Endothelial cell of umbilical vein (primary cell): ENCODE measurements around the gene CAV1. TPM values are rescaled to one million over a fixed set of nuclear protein-coding genes. Genes with fewer than 3 reads are reported as not detected.

Source experiments
- BruUV-seq: library from RNA; stranded (reverse); fragments of 400-500 nt; replicated peaks from 2 replicates; lab custom pipeline; 2021; lab: Mats Ljungman, UMichigan
- CTCF ChIA-PET: fragments of 300-600, 350-600 bp; sonication (Branson Sonifier 250); formaldehyde crosslinking; loops from one replicate; lab custom pipeline; 2021; ENCODE audit warnings: antibody characterized with exemption, inconsistent platforms; lab: Charles Lee
- POLR2A ChIA-PET: fragments of 300-600, 350-600 bp; sonication (Branson Sonifier 250); formaldehyde crosslinking; loops from one replicate; lab custom pipeline; 2021; ENCODE audit warnings: antibody characterized with exemption, inconsistent platforms; lab: Charles Lee
- DNase-seq: peaks from one replicate; pipeline ENCODE4 v3.0.0-alpha.2; 2011; ENCODE audit warnings: low read depth, low spot score
- FAIRE-seq: peaks from 2 replicates; lab custom pipeline; 2011; peaks lifted over from hg19 to GRCh38; lab: Jason Lieb, UNC
- H2AFZ ChIP-seq: 2 replicates; pipeline ENCODE4 v1.6.0; 2012; ENCODE audit warnings: low read depth, low read length, control low read depth, inconsistent platforms
- H3K27ac ChIP-seq: 2 replicates; pipeline ENCODE4 v1.5.1; 2011; ENCODE audit warnings: low read depth, mild to moderate bottlenecking, control low read depth, low read length, moderate library complexity; ENCODE audit not compliant: insufficient read depth
- H3K27me3 ChIP-seq, 2 experiments: 2 replicates each; pipeline versions ENCODE4 v1.6.0 to v1.6.1; 2011; ENCODE audit warnings: low read length in 2 of 2, mixed read lengths in 1 of 2; ENCODE audit not compliant: control insufficient read depth in 2 of 2, insufficient read depth in 2 of 2
- H3K36me3 ChIP-seq, 2 experiments: 2 replicates in 1 of 2; 3 replicates in 1 of 2; pipeline ENCODE4 v1.5.1; 2011; ENCODE audit warnings: low read length in 2 of 2, mild to moderate bottlenecking in 1 of 2, moderate library complexity in 1 of 2; ENCODE audit not compliant: control insufficient read depth in 2 of 2, insufficient read depth in 2 of 2; ENCODE audit errors: extremely low read depth in 1 of 2
- H3K4me1 ChIP-seq: 3 replicates; pipeline ENCODE4 v1.5.1; 2011; ENCODE audit warnings: mild to moderate bottlenecking, low read length; ENCODE audit not compliant: control insufficient read depth, insufficient read depth; ENCODE audit errors: extremely low read depth
- H3K4me2 ChIP-seq: 2 replicates; pipeline ENCODE4 v1.6.1; 2011; ENCODE audit warnings: low read length, control low read depth, mixed read lengths; ENCODE audit not compliant: insufficient read depth
- H3K4me3 ChIP-seq, 3 experiments: fragments of 200-600 bp in 1 of 3; sonication (generic), shearing (Covaris generic) in 1 of 3; replicated peaks in 1 of 3; 2 replicates each; pipeline ENCODE4 v1.5.1; 2011 to 2016; ENCODE audit warnings: control low read depth in 3 of 3, low read length in 3 of 3, mild to moderate bottlenecking in 2 of 3, inconsistent platforms in 1 of 3, low read depth in 1 of 3, moderate library complexity in 1 of 3; ENCODE audit not compliant: insufficient read depth in 1 of 3
- H3K79me2 ChIP-seq: 2 replicates; pipeline ENCODE4 v1.6.0; 2012; ENCODE audit warnings: low read length, inconsistent platforms; ENCODE audit not compliant: control insufficient read depth, insufficient read depth
- H3K9ac ChIP-seq: replicated peaks from 2 replicates; pipeline ENCODE3; 2011; ENCODE audit warnings: low read length, control low read depth; ENCODE audit not compliant: insufficient read depth; ENCODE audit errors: extremely low read depth
- H3K9me1 ChIP-seq: replicated peaks from 3 replicates; pipeline ENCODE4 v1.6.0; 2011; ENCODE audit warnings: mild to moderate bottlenecking, low read length; ENCODE audit not compliant: control insufficient read depth, insufficient read depth; ENCODE audit errors: extremely low read depth
- H3K9me3 ChIP-seq: replicated peaks from 2 replicates; pipeline ENCODE4 v1.5.1; 2012; ENCODE audit warnings: low read length, inconsistent platforms; ENCODE audit not compliant: control insufficient read depth, insufficient read depth
- H4K20me1 ChIP-seq: replicated peaks from 2 replicates; pipeline ENCODE3; 2011; ENCODE audit warnings: mild to moderate bottlenecking, low read length; ENCODE audit not compliant: control insufficient read depth, insufficient read depth; ENCODE audit errors: extremely low read depth
- EZH2 ChIP-seq: IDR thresholded peaks from 2 replicates; pipeline ENCODE4 v1.6.1; 2012; ENCODE audit warnings: borderline replicate concordance, low read depth, mild to moderate bottlenecking, moderate library complexity, low read length, inconsistent platforms; ENCODE audit not compliant: severe bottlenecking
- FOS ChIP-seq: IDR thresholded peaks from 2 replicates; pipeline ENCODE4 v1.6.1; 2011; ENCODE audit warnings: mild to moderate bottlenecking, low read length, moderate library complexity, borderline replicate concordance; ENCODE audit not compliant: insufficient read depth
- GATA2 ChIP-seq: IDR thresholded peaks from 2 replicates; pipeline ENCODE4 v1.7.0; 2011; ENCODE audit warnings: low read depth, mild to moderate bottlenecking, moderate library complexity, mixed read lengths, low read length; ENCODE audit not compliant: insufficient read length, insufficient read depth
- JUN ChIP-seq: IDR thresholded peaks from 2 replicates; pipeline ENCODE4 v1.6.1; 2011; ENCODE audit warnings: borderline replicate concordance, low read depth; ENCODE audit not compliant: insufficient read length, insufficient read depth
- MYC ChIP-seq: IDR thresholded peaks from one replicate; pipeline ENCODE4 v1.6.1; 2011; ENCODE audit warnings: mild to moderate bottlenecking, low read depth, low read length
- POLR2A ChIP-seq: IDR thresholded peaks from 2 replicates; pipeline ENCODE4 v1.6.1; 2012; ENCODE audit warnings: low read depth, mild to moderate bottlenecking, control low read depth, low read length
- POLR2AphosphoS5 ChIP-seq: IDR thresholded peaks from 2 replicates; pipeline ENCODE4 v1.6.1; 2012; ENCODE audit warnings: low read depth, mild to moderate bottlenecking, control low read depth, low read length, moderate library complexity; ENCODE audit not compliant: insufficient read depth
- dilution Hi-C: fragments of 300-500 bp; cut with MboI; formaldehyde crosslinking; loops from one replicate; pipeline ENCODE4 v1.15.0; 2019; ENCODE audit warnings: low sequenced_read_pairs; ENCODE audit not compliant: extremely low pct_ligation_motif_present
- intact Hi-C: fragments of 100-400 bp; cut with micrococcal nuclease; formaldehyde crosslinking; loops from one replicate; pipeline ENCODE4 v1.10.0; 2022
- polyA plus RNA-seq, 4 experiments: library from polyadenylated mRNA; depleted of rRNA in 3 of 4; stranded (reverse) in 3 of 4; unstranded in 1 of 4; fragments of >200 nt; gene quantifications; 2 replicates each; pipeline versions ENCODE4 v1.2.1 to v1.2.3, GENCODE V29; 2011 to 2012; ENCODE audit warnings: missing spikeins in 1 of 4
- total RNA-seq: library from RNA; stranded (reverse); gene quantifications from 2 replicates; pipeline ENCODE4 v1.2.3, GENCODE V29; 2021
- TF ChIP-seq, protein P1 (sequence below), 2 donors: IDR thresholded peaks; 1 replicate in 1 of 2; 2 replicates in 1 of 2; pipeline ENCODE4 v1.5.1; 2011; ENCODE audit warnings: low read length in 2 of 2, mild to moderate bottlenecking in 2 of 2, moderate library complexity in 2 of 2, control low read depth in 1 of 2, inconsistent platforms in 1 of 2, low read depth in 1 of 2; ENCODE audit not compliant: insufficient read depth in 1 of 2; ENCODE audit errors: extremely low read depth in 1 of 2
- TF ChIP-seq, protein P2 (sequence below): IDR thresholded peaks from 2 replicates; pipeline ENCODE4 v1.6.1; 2011; ENCODE audit not compliant: insufficient read depth, insufficient read length

Gene CAV1
- total and polyA plus RNA-seq, 2 donors (not counting 3 experiments of a cell fraction or from before 2014, with no cell fraction given): 1,483 to 3,129 TPM

DNA sequence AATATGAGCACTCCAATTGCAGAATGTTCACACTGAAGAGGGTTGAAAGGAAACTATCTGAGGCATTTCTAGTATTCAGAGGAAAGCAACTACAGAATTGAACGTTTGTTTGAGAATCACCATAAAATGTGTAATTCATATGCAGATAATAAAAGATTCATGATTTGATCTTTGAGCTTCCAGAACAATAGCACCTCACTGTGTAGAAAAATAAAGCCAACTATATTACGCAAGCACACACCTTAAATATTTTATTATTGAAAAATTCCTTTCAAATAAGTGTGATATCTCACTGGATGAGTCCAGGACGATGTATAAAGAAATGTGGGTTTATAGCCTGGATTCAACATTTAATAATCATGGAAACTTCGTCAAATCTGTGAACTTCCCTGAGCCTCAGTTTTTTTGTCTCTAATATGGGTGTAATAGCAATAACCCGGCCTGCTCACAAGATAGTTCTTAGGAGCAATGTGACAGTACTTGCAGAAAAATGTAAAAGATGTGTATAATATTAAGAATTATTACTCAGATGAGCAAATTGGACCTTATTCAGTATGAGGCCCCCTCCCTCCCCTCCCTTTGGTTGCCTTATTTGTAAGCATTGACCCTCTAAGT is 36.8 kb upstream of the CAV1 start:
- ChIA-PET CTCF (interaction anchor here (0.8 kb wide), 1 partner anchor 38 kb away, joined by 3 read pairs; no protein-coding TSS in a partner anchor), POLR2A (no interaction called here)
- FAIRE-seq (no peak), DNase-seq (no peak)
- Histone ChIP-seq H3K4me2 (no peak overlapping the region), H3K9me1 (no peaks in the 10 kb centered on the region), H3K9me3 (no peaks in the 10 kb centered on the region), H3K4me3 (no peak overlapping the region), H3K27me3 (no peaks in the 10 kb centered on the region), H3K27ac (no peak overlapping the region), H3K9ac (no peak overlapping the region), H2AFZ (no peak overlapping the region), H4K20me1 (no peaks in the 10 kb centered on the region), H3K36me3 (no peaks in the 10 kb centered on the region), H3K79me2 (no peaks in the 10 kb centered on the region), H3K4me1 (peaks cover 2% of the 10 kb centered on the region)
- TF ChIP-seq MYC (no peak), GATA2 (no peak), EZH2 (no peak), POLR2A (no peak), JUN (no peak), FOS (no peak), POLR2AphosphoS5 (no peak)
- TF ChIP-seq, protein P1, sequence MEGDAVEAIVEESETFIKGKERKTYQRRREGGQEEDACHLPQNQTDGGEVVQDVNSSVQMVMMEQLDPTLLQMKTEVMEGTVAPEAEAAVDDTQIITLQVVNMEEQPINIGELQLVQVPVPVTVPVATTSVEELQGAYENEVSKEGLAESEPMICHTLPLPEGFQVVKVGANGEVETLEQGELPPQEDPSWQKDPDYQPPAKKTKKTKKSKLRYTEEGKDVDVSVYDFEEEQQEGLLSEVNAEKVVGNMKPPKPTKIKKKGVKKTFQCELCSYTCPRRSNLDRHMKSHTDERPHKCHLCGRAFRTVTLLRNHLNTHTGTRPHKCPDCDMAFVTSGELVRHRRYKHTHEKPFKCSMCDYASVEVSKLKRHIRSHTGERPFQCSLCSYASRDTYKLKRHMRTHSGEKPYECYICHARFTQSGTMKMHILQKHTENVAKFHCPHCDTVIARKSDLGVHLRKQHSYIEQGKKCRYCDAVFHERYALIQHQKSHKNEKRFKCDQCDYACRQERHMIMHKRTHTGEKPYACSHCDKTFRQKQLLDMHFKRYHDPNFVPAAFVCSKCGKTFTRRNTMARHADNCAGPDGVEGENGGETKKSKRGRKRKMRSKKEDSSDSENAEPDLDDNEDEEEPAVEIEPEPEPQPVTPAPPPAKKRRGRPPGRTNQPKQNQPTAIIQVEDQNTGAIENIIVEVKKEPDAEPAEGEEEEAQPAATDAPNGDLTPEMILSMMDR (IDR thresholded peaks at IDR 0.05; ENCODE audit: extremely low read depth in 1 of 2, insufficient read depth in 1 of 2, low read depth in 1 of 2, low read length in 2 of 2): no peak
- TF ChIP-seq, protein P2, sequence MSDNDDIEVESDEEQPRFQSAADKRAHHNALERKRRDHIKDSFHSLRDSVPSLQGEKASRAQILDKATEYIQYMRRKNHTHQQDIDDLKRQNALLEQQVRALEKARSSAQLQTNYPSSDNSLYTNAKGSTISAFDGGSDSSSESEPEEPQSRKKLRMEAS: no peak
- dilution Hi-C loops (no loop called here), intact Hi-C loops (no loop called here)
- no TSS peak for BruUV-seq
